Stomach (tissue), 4 donors: ENCODE measurements around the gene GABRG3.

ENCODE experiments used
- CTCF ChIP-seq, 7 experiments: fragments of 450-650 bp in 4 of 7; fragments of 200-600 bp in 3 of 7; sonication (generic) in 3 of 7; IDR thresholded peaks; one replicate each; pipeline ENCODE4 v1.5.1; 2016 to 2019; ENCODE audit warnings: antibody characterized with exemption in 7 of 7, control low read depth in 2 of 7, mild to moderate bottlenecking in 1 of 7
- EP300 ChIP-seq: sonication (generic); formaldehyde crosslinking; IDR thresholded peaks from one replicate; pipeline ENCODE4 v1.6.1; 2017; ENCODE audit warnings: antibody characterized with exemption
- POLR2AphosphoS5 ChIP-seq, 3 donors: sonication (generic); formaldehyde crosslinking; IDR thresholded peaks; one replicate each; pipeline ENCODE4 v1.6.1; 2016; ENCODE audit warnings: antibody characterized with exemption in 3 of 3

- no peak for TF ChIP-seq CTCF (IDR thresholded peaks at IDR 0.05)
- no peak for TF ChIP-seq POLR2AphosphoS5 (IDR thresholded peaks at IDR 0.05)
- no peak for TF ChIP-seq EP300
These were observed 118.7 kb downstream of the GABRG3 start for GRCh38 chr15:27089676-27090075.
